ENCODE results near the gene JPH2.

JPH2 gene

GRCh38 chr20:44210406-44211176 is 23.6 kb upstream of the JPH2 start, which contains the start of gene OSER1:
OSER1 (minus strand) TSS chr20:44210771; CDS start chr20:44206957, 3,814 bp downstream.
- TF ChIP-seq, protein P1, sequence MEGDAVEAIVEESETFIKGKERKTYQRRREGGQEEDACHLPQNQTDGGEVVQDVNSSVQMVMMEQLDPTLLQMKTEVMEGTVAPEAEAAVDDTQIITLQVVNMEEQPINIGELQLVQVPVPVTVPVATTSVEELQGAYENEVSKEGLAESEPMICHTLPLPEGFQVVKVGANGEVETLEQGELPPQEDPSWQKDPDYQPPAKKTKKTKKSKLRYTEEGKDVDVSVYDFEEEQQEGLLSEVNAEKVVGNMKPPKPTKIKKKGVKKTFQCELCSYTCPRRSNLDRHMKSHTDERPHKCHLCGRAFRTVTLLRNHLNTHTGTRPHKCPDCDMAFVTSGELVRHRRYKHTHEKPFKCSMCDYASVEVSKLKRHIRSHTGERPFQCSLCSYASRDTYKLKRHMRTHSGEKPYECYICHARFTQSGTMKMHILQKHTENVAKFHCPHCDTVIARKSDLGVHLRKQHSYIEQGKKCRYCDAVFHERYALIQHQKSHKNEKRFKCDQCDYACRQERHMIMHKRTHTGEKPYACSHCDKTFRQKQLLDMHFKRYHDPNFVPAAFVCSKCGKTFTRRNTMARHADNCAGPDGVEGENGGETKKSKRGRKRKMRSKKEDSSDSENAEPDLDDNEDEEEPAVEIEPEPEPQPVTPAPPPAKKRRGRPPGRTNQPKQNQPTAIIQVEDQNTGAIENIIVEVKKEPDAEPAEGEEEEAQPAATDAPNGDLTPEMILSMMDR (IDR thresholded peaks at IDR 0.05): no peak
- TF ChIP-seq ZFX (IDR thresholded peaks at IDR 0.05; ENCODE audit: borderline replicate concordance): no peak
- peak within 1 kb of the TSS; percentile 97 for H3K27ac ChIP-seq

DNA sequence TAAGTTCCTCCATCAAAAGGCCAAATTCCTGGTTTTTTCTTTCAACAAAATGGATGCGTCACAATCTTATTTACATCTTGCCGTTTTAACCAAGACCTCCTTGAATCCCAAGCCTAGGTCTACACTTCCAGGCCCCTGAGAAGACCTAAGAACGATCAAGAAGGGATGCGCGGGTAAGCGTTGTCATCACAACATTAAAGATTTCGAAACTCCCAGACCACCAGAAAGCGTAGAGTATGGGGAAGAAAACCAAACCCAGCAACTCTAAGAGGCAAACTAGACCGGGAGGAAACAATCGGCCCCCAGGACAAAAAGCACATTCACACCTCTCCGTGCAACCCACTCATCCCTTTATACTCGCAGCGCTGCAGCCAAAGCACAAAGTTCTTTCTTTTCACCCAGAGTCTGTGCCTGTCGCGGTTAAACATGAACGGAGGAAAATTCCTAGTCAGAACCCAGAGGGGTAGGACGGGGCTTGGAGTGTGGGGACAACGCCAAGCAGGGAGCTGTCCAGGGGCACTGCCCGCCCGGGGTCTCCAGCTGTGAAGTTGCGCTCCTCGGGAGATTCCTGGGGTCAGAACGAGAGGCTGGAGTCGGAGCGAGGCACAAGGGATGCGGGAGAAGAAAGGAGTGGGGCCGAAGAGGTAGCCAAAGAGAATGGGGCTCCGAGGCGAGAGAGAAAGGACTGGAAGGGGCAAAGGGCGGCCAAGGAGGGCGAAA is 22.9 kb upstream of the JPH2 start:
- TF ChIP-seq, protein P1 (IDR thresholded peaks at IDR 0.05): no peak
- no peak for TF ChIP-seq ZFX (IDR thresholded peaks at IDR 0.05; ENCODE audit: borderline replicate concordance)
- H3K27ac ChIP-seq: peak overlapping the region; percentile 97

DNA sequence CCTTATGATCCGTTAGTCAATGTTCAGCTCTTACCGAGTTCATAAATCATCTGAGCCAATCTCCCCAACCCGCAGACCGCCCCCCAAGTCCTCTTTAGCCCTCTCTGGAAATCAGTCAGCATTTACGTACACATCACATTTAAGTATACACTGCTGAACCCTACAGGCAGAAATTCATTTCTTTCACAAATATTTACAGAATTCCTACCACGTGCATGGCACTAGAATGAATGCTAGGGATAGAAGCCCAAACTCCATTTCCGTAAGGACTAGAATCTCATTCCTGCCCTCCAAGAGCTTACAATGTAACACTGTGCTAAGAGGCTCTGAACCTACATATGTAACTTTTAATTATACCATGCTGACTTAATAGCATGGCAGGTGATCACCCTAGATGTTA is 21.8 kb upstream of the JPH2 start:
- H3K27ac ChIP-seq: peak overlapping the region; percentile 97; the same call in 1 of the 2 replicates
- TF ChIP-seq ZFX (IDR thresholded peaks at IDR 0.05; ENCODE audit: borderline replicate concordance): no peak
- TF ChIP-seq, protein P1 (IDR thresholded peaks at IDR 0.05): no peak

DNA sequence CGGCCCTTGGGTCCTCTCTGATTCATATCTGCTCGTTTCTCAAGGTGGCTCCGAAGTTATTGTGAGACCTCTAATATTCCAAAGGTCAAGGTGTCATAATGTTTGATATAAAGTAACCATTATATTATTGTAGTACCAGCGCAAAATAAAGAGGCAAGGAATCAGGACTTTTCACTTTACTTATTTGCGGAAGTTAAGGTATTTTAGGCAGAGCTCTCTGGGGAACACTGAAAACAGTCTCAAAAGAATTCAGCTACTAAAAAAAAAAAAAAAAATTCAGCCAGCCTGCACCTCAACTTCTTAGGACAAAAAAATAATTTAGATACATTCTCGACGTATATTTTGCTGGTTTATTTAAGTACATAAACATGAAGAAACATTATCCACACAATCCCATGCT is 21.2 kb upstream of the JPH2 start:
- TF ChIP-seq ZFX (IDR thresholded peaks at IDR 0.05; ENCODE audit: borderline replicate concordance): no peak
- TF ChIP-seq, protein P1 (IDR thresholded peaks at IDR 0.05): no peak
- no peak overlapping the region for H3K27ac ChIP-seq

- TF ChIP-seq, protein P1 (IDR thresholded peaks at IDR 0.05): no peak
- TF ChIP-seq ZFX (IDR thresholded peaks at IDR 0.05; ENCODE audit: borderline replicate concordance): no peak
- H3K27ac ChIP-seq: no peak overlapping the region
Measured at GRCh38 chr20:44207126-44207723, 20.2 kb upstream of the JPH2 start.

- H3K27ac ChIP-seq: no peak overlapping the region
- TF ChIP-seq, protein P1 (IDR thresholded peaks at IDR 0.05): no peak
- no peak for TF ChIP-seq ZFX (IDR thresholded peaks at IDR 0.05; ENCODE audit: borderline replicate concordance)
Measured at GRCh38 chr20:44206132-44206531, 19.1 kb upstream of the JPH2 start.

Data from 22Rv1 (cell line).